Measurements from ENCODE around the gene KLF5. TPM values are rescaled to one million over a fixed set of nuclear protein-coding genes. Genes with fewer than 3 reads are reported as not detected.

Gene KLF5
- total RNA-seq, 4 donors from 2014 or later = 26.4 to 109 (median 85.4) TPM

DNA sequence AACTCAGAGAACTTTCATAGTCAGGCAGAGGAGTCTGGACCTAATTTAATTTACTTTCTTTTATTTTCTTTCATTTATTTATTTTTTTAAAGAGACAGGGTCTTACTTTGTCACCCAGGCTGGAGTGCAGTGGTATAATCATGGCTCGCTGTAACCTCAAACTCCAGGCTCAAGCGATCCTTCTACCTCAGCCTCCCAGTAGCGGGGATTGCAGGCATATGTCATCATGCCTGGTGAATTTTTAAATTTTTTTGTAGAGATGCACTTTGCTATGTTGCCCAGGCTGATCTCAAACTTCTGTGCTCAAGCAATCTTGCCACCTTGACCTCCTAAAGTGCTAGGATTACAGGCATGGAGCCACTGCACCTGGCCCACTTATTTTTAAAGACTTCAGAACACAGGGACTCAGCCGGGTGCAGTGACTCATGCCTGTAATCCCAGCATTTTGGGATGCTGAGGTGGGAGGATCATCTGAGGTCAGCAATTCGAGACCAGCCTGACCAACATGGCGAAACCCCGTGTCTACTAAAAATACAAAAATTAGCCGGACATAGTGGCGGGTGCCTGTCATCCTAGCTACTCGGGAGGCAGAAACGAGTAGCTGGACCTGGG lies 50.6 kb downstream of the KLF5 start:
- Histone ChIP-seq H3K9me3 (no peaks in the 10 kb centered on the region), H3K4me1 (peaks cover 0 to 2% (median 0%) of the 10 kb centered on the region in 4 donors), H3K4me3 (no peak overlapping the region), H3K27ac (no peak overlapping the region), H3K36me3 (no peaks in the 10 kb centered on the region), H3K27me3 (no peaks in the 10 kb centered on the region)
- no peak for DNase-seq (ENCODE audit: low spot score in 2 of 2)
- WGBS, 2 donors = 92 to 94% methylated on average over 11 of the region's 11 CpGs
- TF ChIP-seq EP300 (IDR thresholded peaks at IDR 0.05) = no peak

DNA sequence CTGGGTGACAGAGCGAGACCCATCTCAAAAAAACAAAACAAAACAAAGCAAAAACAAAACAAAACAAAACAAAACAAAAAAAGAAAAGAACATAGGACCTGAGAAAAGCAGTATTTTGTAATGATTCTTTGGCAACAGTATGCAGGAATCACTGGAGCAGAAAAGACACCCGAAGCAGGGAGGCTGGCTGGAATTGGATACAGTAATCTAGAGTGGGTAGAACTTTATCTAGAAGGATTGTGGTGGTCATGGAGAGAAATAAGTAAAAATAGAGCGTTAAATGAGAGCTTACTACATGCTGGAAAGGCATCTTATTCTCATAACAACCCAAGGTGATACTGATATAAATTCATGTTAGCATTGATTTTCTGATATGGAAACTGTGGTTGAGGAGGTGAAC lies 51.2 kb downstream of the KLF5 start:
- no peak for DNase-seq (ENCODE audit: low spot score in 2 of 2)
- Histone ChIP-seq H3K4me1 (peaks cover 0 to 2% (median 0%) of the 10 kb centered on the region in 4 donors), H3K4me3 (no peak overlapping the region), H3K36me3 (no peaks in the 10 kb centered on the region), H3K27ac (no peak overlapping the region), H3K9me3 (no peaks in the 10 kb centered on the region), H3K27me3 (no peaks in the 10 kb centered on the region)
- 83% methylated on average over 3 of the region's 3 CpGs for WGBS, 2 donors
- TF ChIP-seq EP300 (IDR thresholded peaks at IDR 0.05) (no peak), POLR2A (IDR thresholded peaks at IDR 0.05) (no peak)
- TF ChIP-seq, protein P1, sequence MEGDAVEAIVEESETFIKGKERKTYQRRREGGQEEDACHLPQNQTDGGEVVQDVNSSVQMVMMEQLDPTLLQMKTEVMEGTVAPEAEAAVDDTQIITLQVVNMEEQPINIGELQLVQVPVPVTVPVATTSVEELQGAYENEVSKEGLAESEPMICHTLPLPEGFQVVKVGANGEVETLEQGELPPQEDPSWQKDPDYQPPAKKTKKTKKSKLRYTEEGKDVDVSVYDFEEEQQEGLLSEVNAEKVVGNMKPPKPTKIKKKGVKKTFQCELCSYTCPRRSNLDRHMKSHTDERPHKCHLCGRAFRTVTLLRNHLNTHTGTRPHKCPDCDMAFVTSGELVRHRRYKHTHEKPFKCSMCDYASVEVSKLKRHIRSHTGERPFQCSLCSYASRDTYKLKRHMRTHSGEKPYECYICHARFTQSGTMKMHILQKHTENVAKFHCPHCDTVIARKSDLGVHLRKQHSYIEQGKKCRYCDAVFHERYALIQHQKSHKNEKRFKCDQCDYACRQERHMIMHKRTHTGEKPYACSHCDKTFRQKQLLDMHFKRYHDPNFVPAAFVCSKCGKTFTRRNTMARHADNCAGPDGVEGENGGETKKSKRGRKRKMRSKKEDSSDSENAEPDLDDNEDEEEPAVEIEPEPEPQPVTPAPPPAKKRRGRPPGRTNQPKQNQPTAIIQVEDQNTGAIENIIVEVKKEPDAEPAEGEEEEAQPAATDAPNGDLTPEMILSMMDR (IDR thresholded peaks at IDR 0.05) = no peak

DNA sequence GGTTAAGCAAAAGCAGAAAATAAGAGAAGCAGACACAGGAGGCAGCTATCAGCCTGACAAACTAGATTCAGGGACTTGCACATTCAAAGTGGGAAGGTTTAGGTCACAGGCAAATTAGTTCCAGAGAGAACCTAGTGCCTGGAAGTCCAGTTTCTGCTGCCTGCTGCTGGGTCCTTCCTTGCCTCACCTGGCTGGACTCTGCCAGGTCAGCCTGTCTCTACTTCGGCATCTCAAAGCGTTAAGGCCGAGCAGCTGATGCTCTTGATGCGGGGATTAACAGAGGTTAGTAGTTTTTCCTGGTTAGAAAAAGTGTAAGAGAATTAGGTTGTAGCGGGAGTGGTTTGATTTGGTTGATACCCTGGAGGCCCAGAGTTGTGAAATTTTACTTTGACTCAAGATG lies 52.0 kb downstream of the KLF5 start:
- TF ChIP-seq, protein P1 (IDR thresholded peaks at IDR 0.05) = no peak
- TF ChIP-seq EP300 (IDR thresholded peaks at IDR 0.05) = no peak
- TF ChIP-seq POLR2A (IDR thresholded peaks at IDR 0.05) = no peak
- no peaks in the 10 kb centered on the region for H3K9me3 ChIP-seq
- no peak overlapping the region for H3K4me3 ChIP-seq
- DNase-seq (ENCODE audit: low spot score in 2 of 2) = no peak
- no peak overlapping the region for H3K27ac ChIP-seq
- WGBS, 2 donors = 77 to 78% methylated on average over 5 of the region's 5 CpGs
- H3K4me1 ChIP-seq = peaks cover 0 to 2% (median 0%) of the 10 kb centered on the region in 4 donors
- no peaks in the 10 kb centered on the region for H3K27me3 ChIP-seq
- H3K36me3 ChIP-seq = no peaks in the 10 kb centered on the region

DNA sequence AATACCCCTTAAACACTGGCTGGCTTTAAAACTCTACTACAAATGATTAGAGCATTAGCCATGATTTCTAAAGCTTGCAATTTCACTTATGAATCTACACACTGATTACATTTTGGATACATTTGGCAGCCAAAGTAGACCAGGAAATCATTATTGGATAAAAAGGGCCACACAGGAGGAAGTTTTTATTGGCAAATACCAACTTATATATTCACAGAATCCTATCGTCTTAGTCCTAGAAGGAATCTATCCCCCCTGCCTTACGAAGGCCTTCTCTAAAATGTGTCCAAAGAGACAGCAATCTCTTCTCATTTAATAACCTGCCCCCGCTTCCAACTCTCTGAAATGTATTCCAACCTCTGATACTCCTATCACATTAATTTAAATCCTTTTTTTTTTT lies 52.5 kb downstream of the KLF5 start:
- 62 to 68% methylated on average over 3 of the region's 3 CpGs for WGBS, 2 donors

DNA sequence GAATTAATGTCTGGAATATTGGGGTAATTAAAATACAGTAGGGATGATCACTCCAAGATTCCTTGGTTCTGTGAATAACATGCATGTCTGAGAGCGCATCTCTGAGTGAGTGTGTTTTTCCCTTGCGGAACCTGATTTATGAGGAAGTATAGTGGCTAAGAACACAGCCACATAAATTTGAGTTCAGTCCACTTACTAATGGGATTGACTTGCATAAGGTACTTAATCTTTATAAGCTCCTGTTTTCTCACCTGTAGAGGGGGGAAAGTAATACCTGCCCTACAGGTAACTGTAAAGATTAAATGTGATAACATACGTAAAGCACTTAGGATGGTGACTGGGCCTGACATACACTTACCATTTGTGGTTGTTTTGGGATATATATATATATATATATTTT lies 60.8 kb downstream of the KLF5 start:
- no peak for DNase-seq (ENCODE audit: low spot score in 2 of 2)

More for the DNA sequence above, 52.5 kb downstream of the KLF5 start:
- Histone ChIP-seq H3K36me3 (no peaks in the 10 kb centered on the region), H3K27me3 (no peaks in the 10 kb centered on the region), H3K9me3 (no peaks in the 10 kb centered on the region), H3K27ac (no peak overlapping the region), H3K4me3 (no peak overlapping the region), H3K4me1 (peaks cover 0 to 2% (median 0%) of the 10 kb centered on the region in 4 donors)
- no peak for TF ChIP-seq POLR2A (IDR thresholded peaks at IDR 0.05)
- TF ChIP-seq, protein P1 (IDR thresholded peaks at IDR 0.05) = no peak
- TF ChIP-seq EP300 (IDR thresholded peaks at IDR 0.05) = no peak
- no peak for DNase-seq (ENCODE audit: low spot score in 2 of 2)

More for the DNA sequence above, 60.8 kb downstream of the KLF5 start:
- TF ChIP-seq EP300 (IDR thresholded peaks at IDR 0.05) = no peak
- TF ChIP-seq, protein P1 (IDR thresholded peaks at IDR 0.05) = no peak
- no peak for TF ChIP-seq POLR2A (IDR thresholded peaks at IDR 0.05)
- 95% methylated on average over 3 of the region's 3 CpGs for WGBS, 2 donors
- Histone ChIP-seq H3K27me3 (no peaks in the 10 kb centered on the region), H3K36me3 (no peaks in the 10 kb centered on the region), H3K9me3 (no peaks in the 10 kb centered on the region), H3K4me1 (no peaks in the 10 kb centered on the region), H3K4me3 (no peak overlapping the region), H3K27ac (no peak overlapping the region)

Small RNA genes lying within 50 kb of the gene (small RNA-seq; reads per million reads assigned to genes)
- not detected for gene RNU6-66P

Data from tibial nerve (tissue), 4 donors.